ENCODE data around the gene TRAF5.

GRCh38 chr1:211331011-211331709 is 4.5 kb downstream of the TRAF5 start:
- TF ChIP-seq CTCF (IDR thresholded peaks at IDR 0.05; ENCODE audit: borderline replicate concordance, extremely low read depth, low read length, poor library complexity, severe bottlenecking) (no peak), EZH2 (IDR thresholded peaks at IDR 0.05; ENCODE audit: borderline replicate concordance, low read depth, low read length, severe bottlenecking) (no peak)
